Prostate gland (tissue), 2 donors: ENCODE measurements around the gene NUTM2F.
"Not testable (repeated sequence)": the region's sequence is repeated elsewhere in the genome, so short reads cannot be mapped to it uniquely, and the experiment has no call there.

Experiments used
- POLR2A ChIP-seq: fragments of 450-650 bp; IDR thresholded peaks from one replicate; pipeline ENCODE4 v1.6.1; 2016; ENCODE audit warnings: antibody characterized with exemption, mild to moderate bottlenecking
- TF ChIP-seq, protein P1 (sequence below), 4 experiments: fragments of 200-600 bp in 2 of 4; fragments of 450-650 bp in 2 of 4; sonication (generic) in 2 of 4; IDR thresholded peaks; 1 replicate in 3 of 4; 2 replicates in 1 of 4; pipeline ENCODE4 v1.5.1; 2016 to 2019; ENCODE audit warnings: antibody characterized with exemption in 4 of 4, mild to moderate bottlenecking in 2 of 4, moderate library complexity in 2 of 4

DNA sequence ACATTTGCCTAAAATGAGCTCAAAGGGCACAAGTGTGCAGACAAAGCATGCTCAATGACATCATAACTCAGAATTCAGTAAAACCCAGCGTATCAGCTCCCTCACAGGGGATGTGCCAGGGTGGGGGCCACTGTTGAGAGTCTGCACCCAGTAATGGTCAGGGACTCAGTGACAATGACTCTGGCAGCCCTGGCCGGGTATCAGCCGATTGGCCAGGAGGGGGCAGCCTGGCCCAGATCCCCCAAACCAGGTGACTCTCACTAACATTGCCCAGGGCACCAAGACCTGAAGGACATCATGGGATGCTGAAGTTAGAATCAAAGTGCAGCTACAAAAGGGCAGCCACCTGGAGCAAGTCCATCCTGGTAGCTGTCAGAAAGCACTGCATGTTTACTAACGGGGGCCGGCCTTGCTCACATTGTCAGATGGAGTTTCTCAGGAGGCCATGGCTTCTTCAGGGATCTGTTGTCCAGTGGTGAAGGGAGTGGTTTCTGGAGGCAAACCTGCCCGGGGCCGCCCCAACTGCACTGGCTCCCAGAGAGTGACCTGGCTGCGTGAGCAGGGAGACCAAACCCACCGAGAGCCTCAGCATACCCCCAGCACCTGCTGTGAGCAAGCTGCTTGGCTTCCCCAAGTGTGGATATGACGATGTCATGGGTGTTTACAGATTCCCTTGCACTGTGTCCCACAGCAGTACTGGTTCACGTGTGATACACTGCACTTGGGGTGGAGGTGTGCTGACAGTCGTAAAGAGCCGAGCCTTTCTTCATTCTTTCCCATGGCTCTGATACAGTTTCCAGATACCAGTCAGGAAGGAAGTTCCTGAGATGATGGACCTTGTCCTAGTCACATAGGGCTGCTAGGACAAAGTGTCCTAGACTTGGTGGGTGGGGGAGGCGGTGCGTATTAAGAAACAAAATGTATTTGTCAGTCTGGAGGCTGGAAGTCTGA, 13.1 kb downstream of the NUTM2F start:
- TF ChIP-seq POLR2A: not testable (repeated sequence)
- TF ChIP-seq, protein P1, sequence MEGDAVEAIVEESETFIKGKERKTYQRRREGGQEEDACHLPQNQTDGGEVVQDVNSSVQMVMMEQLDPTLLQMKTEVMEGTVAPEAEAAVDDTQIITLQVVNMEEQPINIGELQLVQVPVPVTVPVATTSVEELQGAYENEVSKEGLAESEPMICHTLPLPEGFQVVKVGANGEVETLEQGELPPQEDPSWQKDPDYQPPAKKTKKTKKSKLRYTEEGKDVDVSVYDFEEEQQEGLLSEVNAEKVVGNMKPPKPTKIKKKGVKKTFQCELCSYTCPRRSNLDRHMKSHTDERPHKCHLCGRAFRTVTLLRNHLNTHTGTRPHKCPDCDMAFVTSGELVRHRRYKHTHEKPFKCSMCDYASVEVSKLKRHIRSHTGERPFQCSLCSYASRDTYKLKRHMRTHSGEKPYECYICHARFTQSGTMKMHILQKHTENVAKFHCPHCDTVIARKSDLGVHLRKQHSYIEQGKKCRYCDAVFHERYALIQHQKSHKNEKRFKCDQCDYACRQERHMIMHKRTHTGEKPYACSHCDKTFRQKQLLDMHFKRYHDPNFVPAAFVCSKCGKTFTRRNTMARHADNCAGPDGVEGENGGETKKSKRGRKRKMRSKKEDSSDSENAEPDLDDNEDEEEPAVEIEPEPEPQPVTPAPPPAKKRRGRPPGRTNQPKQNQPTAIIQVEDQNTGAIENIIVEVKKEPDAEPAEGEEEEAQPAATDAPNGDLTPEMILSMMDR (IDR thresholded peaks at IDR 0.05): not testable (repeated sequence)
